Measurements from ENCODE around the gene PODXL2.

PODXL2 gene

DNA sequence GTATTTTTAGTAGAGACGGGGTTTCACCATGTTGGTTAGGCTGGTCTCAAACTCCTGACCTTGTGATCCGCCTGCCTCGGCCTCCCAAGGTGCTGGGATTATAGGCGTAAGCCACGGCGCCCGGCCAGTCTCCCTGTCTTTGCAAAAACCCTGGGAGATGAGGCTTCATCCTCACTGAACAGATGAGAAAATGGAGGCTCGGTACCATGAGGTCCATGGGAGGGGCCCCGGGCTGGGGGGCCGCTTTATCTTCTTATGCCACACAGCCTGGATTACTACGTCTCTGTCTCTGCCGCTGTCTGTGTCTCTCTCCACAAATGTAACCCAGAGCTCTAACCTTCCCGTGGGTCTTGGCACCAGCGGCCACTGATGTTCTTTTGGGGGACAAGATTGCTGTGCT, 82.9 kb downstream of the PODXL2 start:
- FAIRE-seq = no peak

DNA sequence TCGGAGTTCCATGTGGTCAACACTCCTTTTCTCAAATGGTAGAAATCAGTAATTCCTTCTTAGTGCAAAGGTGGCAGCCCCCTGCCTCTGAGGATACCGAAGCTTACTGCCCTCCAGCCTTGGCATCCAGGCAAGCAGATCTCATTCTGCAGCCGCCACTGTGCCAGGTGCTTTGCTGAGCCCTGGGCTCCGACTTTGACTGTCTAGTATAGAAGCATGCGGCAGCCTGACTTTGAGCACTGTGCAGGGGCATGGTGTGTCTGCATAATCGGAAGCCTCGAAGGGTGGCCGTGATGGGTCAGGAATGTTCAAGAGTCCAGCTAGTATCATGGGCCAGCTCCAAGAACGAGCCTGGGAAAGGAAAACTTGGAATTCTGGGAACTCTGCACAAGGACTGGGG, 83.5 kb downstream of the PODXL2 start:
- FAIRE-seq = no peak

DNA sequence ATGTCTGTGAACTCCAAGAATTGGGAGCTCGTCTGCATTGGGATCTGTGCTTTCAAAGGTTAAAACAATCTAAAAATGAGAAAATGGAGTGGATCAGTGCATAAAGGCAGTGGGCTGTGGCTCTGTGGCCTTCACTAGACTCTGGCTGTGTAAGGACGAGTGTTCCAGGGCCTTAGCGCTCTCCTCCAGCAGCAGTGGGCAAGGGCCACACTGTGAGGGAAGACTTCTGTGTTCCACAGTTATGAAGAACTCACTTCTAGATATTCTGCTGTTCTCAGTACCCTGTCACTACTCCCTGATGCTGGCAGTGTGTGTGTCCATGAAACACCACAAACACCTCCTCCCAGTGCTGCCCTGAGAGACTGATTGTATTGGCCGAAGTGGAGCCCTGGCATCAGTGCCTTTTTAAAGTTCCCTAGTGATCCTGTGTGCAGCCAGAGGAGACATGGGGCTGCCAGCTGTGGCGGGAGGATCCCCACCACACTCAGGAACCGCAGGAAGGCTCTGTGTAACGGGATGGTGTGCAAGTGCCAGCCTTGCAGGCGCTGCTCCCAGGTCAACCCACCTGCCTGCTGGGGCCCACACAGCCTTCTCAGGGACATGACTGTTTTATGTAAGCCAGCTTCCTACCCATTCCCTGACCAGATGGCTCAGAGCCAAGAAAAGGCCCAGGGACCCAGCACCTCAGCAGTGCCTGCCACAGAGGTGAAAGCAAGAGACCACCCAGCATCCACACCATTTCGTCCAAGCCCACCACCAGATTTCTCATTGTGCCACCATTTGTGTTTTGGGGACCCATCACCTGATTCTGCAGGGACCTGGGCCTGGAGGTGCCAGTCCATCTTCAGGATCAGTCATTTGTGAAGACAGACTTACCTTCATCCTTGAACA, 84.1 kb downstream of the PODXL2 start:
- FAIRE-seq = no peak

- no peak for FAIRE-seq
Measured at GRCh38 chr3:127714125-127714571, 85.2 kb downstream of the PODXL2 start.

DNA sequence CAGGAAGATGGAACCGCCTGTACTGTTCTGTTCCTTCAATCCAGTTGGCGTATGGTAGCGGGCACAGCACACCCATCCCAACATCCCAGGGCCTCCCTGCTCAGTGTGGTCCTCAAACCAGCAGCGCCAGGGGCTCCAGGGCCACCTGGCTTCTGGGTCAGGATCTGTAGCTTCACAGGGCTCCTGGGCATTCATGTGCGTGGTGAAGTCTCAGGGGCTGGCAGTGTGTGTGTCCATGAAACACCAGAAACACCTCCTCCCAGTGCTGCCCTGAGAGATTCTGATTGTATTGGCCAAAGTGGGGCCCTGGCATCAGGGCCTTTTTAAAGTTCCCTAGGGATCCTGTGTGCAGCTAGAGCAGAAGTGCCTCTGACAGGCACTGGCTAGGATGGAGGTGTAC, 85.9 kb downstream of the PODXL2 start:
- FAIRE-seq = no peak

DNA sequence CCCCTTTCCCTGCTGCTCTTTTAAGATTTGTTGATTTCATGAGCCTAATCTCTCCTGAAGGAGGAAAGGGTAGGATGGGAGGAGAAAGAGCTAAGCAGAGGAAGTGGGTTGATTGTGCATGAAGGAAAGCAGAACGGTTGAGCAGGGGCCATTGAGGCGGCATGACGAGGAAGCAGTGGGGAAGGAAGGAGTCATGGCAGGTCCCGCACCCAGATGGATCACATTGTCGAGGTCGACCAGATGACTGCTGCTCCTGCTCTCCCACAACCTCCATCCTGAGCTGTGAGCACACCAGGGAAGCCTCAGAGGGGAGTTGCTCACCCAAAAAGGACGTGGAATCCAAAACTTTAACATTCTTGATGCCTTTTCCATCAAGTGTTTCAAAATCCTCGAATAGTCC, 86.5 kb downstream of the PODXL2 start:
- FAIRE-seq = no peak

GRCh38 chr3:127716384-127716783, 87.4 kb downstream of the PODXL2 start:
- no peak for FAIRE-seq

GRCh38 chr3:127717357-127718244, 88.6 kb downstream of the PODXL2 start:
- FAIRE-seq = no peak

DNA sequence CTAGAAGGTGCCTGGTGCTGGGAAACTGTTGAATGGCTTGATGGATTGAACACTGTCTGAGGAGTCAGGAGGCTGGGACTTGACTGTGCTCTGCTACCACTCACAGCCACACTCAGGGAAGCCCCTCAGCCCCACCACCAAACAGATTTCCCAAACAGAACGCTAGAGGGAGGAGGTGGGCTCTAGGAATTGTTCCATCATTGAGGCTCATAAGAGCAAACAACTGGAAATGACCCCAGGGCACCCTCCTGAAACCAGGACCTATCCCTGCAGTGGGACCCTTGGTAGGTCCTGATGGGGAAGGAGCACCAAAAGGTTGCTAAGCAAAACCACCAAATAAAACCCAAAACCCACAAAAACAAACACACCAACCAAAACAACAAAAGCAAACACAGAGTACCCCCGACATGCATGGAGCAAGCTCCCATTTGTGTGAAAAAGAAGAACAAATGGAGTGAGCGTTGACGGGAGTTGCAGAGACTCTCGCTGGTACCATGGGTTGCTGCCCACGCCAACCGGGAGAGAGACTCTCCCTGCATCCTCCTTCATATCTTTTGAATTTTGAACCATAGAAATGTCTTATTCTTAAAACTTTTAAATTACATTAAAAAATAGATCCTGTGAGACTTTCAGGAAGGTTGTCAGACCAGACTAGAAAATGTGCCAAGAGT, 89.4 kb downstream of the PODXL2 start:
- no peak for FAIRE-seq

DNA sequence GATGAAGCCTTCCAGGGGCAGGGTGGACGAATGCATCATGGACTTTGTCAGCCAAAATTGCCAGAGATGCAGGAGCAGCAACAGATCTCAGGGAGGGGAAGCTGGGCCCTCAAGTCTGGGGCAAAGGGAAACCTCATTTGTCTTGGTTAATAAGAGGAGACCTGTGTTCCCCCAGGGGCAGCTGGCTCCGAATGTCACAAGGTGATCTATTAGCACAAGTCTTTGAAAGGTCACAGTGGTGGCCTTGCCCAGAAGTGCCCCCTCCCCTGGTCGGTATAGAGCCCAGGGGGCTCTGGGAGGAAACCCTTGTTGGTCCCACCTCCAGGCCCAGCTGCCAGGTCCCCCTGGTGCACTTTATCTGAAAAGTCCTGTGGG, 89.9 kb downstream of the PODXL2 start:
- no peak for FAIRE-seq

- FAIRE-seq = no peak
Measured at GRCh38 chr3:127719369-127719768, 90.4 kb downstream of the PODXL2 start.

GRCh38 chr3:127720161-127720823, 91.3 kb downstream of the PODXL2 start:
- no peak for FAIRE-seq

GRCh38 chr3:127720985-127721935, 92.3 kb downstream of the PODXL2 start:
- no peak for FAIRE-seq

DNA sequence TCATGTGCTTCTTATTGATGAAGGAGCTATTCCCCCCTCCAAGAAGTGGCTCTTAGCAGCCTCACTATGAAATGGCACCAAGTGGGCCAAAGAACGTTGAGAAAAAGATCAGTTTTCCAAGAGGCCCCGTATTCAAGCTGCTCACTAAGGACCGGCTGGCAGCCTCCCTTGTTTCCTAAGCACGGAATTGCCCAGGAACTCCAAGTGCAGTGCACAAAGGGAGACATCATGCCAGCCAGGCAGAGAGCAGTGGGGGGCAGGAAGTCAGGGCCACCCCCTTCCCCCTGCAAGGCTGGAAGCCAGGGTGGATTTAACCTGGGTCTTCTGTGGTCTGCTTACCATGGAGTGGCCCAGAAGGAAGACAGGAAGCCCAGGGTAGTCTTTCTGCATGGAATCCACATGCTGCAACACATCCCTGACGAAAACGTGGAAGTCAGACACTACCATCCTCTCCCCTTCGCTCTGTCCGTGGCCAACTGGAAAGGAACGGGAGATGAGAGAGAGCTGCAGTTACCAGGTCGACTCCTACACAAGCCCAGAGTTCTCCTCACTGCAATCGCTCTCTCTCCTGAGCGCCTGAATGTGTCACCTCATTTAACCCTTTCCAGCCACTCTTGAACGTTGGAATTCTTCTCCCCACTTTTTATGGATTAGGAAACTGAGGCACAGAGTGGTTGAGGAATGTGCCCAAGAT, 93.3 kb downstream of the PODXL2 start:
- no peak for FAIRE-seq
